Endodermal cell (in vitro differentiated cells): Measurements from ENCODE around the gene ARHGAP42. TPM values are rescaled to one million over a fixed set of nuclear protein-coding genes. Genes with fewer than 3 reads are reported as not detected.

ENCODE experiments used
- DNase-seq: peaks from one replicate; pipeline ENCODE4 v3.0.0-alpha.2; 2017
- H3K27ac ChIP-seq: 2 replicates; pipeline ENCODE4 v1.5.1; 2013; ENCODE audit warnings: mild to moderate bottlenecking, low read depth, low read length, moderate library complexity
- H3K27me3 ChIP-seq: 2 replicates; pipeline ENCODE4 v1.6.1; 2013; ENCODE audit warnings: mild to moderate bottlenecking, low read length, moderate library complexity; ENCODE audit not compliant: insufficient read depth, control insufficient read depth, poor library complexity, severe bottlenecking
- H3K36me3 ChIP-seq: 2 replicates; pipeline ENCODE4 v1.7.0; 2013; ENCODE audit warnings: mild to moderate bottlenecking, low read length, moderate library complexity; ENCODE audit not compliant: control insufficient read depth, insufficient read depth
- H3K4me1 ChIP-seq: one replicate; pipeline ENCODE4 v1.7.0; 2013; ENCODE audit warnings: low read length; ENCODE audit not compliant: control insufficient read depth, insufficient read depth
- H3K4me3 ChIP-seq: 2 replicates; pipeline ENCODE4 v1.5.1; 2013; ENCODE audit warnings: mild to moderate bottlenecking, low read length, moderate library complexity
- H3K9ac ChIP-seq: 2 replicates; pipeline ENCODE4 v1.6.1; 2013; ENCODE audit warnings: mild to moderate bottlenecking, low read length, moderate library complexity; ENCODE audit not compliant: poor library complexity, severe bottlenecking; ENCODE audit errors: extremely low read depth
- H3K9me3 ChIP-seq: 2 replicates; pipeline ENCODE4 v1.6.1; 2013; ENCODE audit warnings: mild to moderate bottlenecking, low read length, moderate library complexity; ENCODE audit not compliant: control insufficient read depth
- H3K27ac Mint-ChIP-seq: 2 replicates; pipeline ENCODE4 v1.8.0; 2020; ENCODE audit warnings: mixed read lengths
- H3K27me3 Mint-ChIP-seq: 2 replicates; pipeline ENCODE4 v1.8.0; 2021; ENCODE audit warnings: mild to moderate bottlenecking, mixed read lengths; ENCODE audit not compliant: insufficient read depth
- H3K36me3 Mint-ChIP-seq: 2 replicates; pipeline ENCODE4 v1.8.0; 2020; ENCODE audit warnings: low read depth, mixed read lengths
- H3K4me1 Mint-ChIP-seq: 2 replicates; pipeline ENCODE4 v1.8.0; 2020; ENCODE audit warnings: mixed read lengths
- H3K4me3 Mint-ChIP-seq: 2 replicates; pipeline ENCODE4 v1.8.0; 2020; ENCODE audit warnings: mild to moderate bottlenecking, moderate library complexity, mixed read lengths
- H3K9me3 Mint-ChIP-seq: 2 replicates; pipeline ENCODE4 v1.8.0; 2020; ENCODE audit warnings: mild to moderate bottlenecking, mixed read lengths
- CTCF ChIP-seq: fragments of 200-600 bp; sonication (generic); conservative IDR thresholded peaks from 2 replicates; pipeline ENCODE4 v1.5.0; 2021; ENCODE audit warnings: antibody characterized with exemption, mild to moderate bottlenecking
- WGBS, 2 experiments: methylation state at CpG; one replicate each; pipeline versions ENCODE4 v1.1.5 to v1.1.7; 2013; ENCODE audit warnings: missing lambda C conversion rate in 2 of 2, mixed read lengths in 1 of 2; ENCODE audit not compliant: insufficient coverage in 1 of 2, insufficient read length in 1 of 2; 5-methylcytosine and 5-hydroxymethylcytosine counted together
- total RNA-seq, 2 donors: library from RNA; stranded (reverse); fragmentation: NEBNext Ultra II Directional in 1 of 2; extraction: Animal tissue kit (Norgen Biotek cat#: 25700) in 1 of 2; gene quantifications; 2 replicates in 1 of 2; 3 replicates in 1 of 2; pipeline ENCODE4 v1.2.1, GENCODE V29; 2021

The ARHGAP42 gene
- total RNA-seq, 2 donors from 2014 or later = 164 to 176 TPM

DNA sequence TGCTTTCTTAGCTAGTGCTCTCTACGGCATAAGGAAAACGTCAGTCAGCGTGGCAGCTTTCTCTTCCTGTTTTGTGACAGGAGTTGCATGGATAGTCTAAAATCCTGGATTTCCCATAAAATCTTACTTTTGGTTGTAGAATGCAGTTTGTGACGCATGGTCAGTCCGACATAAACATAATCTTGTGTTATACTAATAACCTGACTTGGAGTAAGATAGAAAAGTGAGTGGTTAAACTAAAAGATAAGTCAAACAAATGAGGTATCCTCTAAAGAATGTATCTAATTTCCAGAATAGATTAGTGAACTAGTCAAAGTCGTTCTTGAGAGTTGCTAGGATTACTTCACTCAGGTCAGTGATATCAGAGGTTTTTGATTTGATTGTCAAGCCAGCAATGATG, 285.0 kb downstream of the ARHGAP42 start:
- no peak overlapping the region for H3K4me3 Mint-ChIP-seq
- no peak overlapping the region for H3K27ac Mint-ChIP-seq
- peaks cover 6% of the 10 kb centered on the region for H3K4me1 ChIP-seq
- peaks cover 30% of the 10 kb centered on the region for H3K4me1 Mint-ChIP-seq
- peaks cover 3% of the 10 kb centered on the region for H3K9me3 Mint-ChIP-seq
- peaks cover 11% of the 10 kb centered on the region for H3K27me3 Mint-ChIP-seq
- no peak overlapping the region for H3K9ac ChIP-seq
- peaks cover 15% of the 10 kb centered on the region for H3K9me3 ChIP-seq
- no peak overlapping the region for H3K4me3 ChIP-seq
- TF ChIP-seq CTCF = no peak
- DNase-seq = no peak
- H3K27me3 ChIP-seq = no peaks in the 10 kb centered on the region
- 83 to 100% methylated on average over 3 to 6 of the region's 6 CpGs for WGBS, 2 experiments
- peaks cover 86% of the 10 kb centered on the region for H3K36me3 ChIP-seq
- H3K27ac ChIP-seq = no peak overlapping the region
- peaks cover 79% of the 10 kb centered on the region for H3K36me3 Mint-ChIP-seq

DNA sequence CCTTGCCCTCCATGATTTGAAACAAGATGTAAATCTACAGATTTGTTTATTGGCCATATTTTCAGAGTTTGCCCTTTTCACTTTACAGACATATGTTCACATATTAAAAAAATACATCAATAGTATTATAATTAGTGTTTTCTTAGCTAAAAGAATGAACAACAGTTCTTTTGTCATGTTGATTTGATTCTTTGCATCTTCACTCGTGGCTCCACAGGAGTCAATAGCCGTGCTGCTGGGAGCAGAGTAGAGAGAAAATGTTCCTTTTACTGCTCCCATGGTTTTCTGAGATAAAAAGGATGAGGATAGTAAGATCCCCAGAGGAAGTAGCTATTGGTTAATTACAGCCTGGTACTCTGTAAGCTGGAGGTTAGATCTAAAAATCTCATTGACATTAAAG, 291.4 kb downstream of the ARHGAP42 start:
- Histone ChIP-seq H3K4me3 (no peak overlapping the region), H3K9ac (no peak overlapping the region), H3K36me3 (peaks cover 92% of the 10 kb centered on the region), H3K4me1 (peaks cover 8% of the 10 kb centered on the region), H3K27ac (no peak overlapping the region), H3K27me3 (no peaks in the 10 kb centered on the region), H3K9me3 (no peaks in the 10 kb centered on the region)
- 30% methylated on average over 2 of the region's 2 CpGs; no CpG with 5 or more reads in 1 of the 2 experiments for WGBS, 2 experiments
- Mint-ChIP-seq H3K27me3 (peaks cover 20% of the 10 kb centered on the region), H3K4me3 (no peak overlapping the region), H3K27ac (no peak overlapping the region), H3K36me3 (peaks cover 68% of the 10 kb centered on the region), H3K4me1 (peaks cover 42% of the 10 kb centered on the region), H3K9me3 (no peaks in the 10 kb centered on the region)
- TF ChIP-seq CTCF = no peak
- peak; percentile 75 for DNase-seq

DNA sequence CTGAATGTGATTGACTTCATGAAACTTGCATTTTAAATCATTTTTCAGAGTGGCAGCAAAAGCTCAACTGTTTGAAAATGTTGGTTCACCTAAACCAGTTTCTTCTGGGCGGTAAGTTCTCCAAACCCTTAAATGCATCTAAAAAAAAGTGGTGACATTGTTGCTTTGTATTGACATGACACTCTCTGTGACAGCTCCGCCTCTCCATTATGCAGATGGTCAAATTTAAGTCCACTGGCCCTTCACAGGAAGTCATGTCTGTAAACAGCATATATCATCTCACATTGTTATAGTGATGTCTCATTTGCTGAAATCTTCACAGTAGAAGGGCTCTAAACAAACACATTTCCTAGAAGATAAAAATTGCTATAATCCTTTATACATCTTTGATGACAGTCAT, 291.9 kb downstream of the ARHGAP42 start:
- H3K27ac ChIP-seq = no peak overlapping the region
- no peaks in the 10 kb centered on the region for H3K9me3 Mint-ChIP-seq
- H3K9ac ChIP-seq = no peak overlapping the region
- H3K36me3 ChIP-seq = peaks cover 92% of the 10 kb centered on the region
- peaks cover 69% of the 10 kb centered on the region for H3K36me3 Mint-ChIP-seq
- no peak overlapping the region for H3K4me3 ChIP-seq
- peak; percentile 58 for DNase-seq
- peaks cover 20% of the 10 kb centered on the region for H3K27me3 Mint-ChIP-seq
- no peak overlapping the region for H3K27ac Mint-ChIP-seq
- no peaks in the 10 kb centered on the region for H3K27me3 ChIP-seq
- H3K4me3 Mint-ChIP-seq = no peak overlapping the region
- peaks cover 42% of the 10 kb centered on the region for H3K4me1 Mint-ChIP-seq
- no peak for TF ChIP-seq CTCF
- WGBS, 2 experiments = 55 to 100% methylated on average over 1 to 2 of the region's 2 CpGs
- peaks cover 3% of the 10 kb centered on the region for H3K4me1 ChIP-seq
- no peaks in the 10 kb centered on the region for H3K9me3 ChIP-seq
